ENCODE results near the gene LIX1. TPM values are rescaled to one million over a fixed set of nuclear protein-coding genes. Genes with fewer than 3 reads are reported as not detected.

Gene LIX1
- total RNA-seq, 1 donor, result under 0.01 TPM

GRCh38 chr5:97111004-97111403 is 31.4 kb downstream of the LIX1 start:
- H3K4me3 ChIP-seq (ENCODE audit: low read depth, low read length), result no peak overlapping the region
- no peak for TF ChIP-seq CTCF (IDR thresholded peaks at IDR 0.05; ENCODE audit: insufficient read depth, low read depth, low read length)
- no peak for DNase-seq (ENCODE audit: low read depth)

- no peak for DNase-seq (ENCODE audit: low read depth)
- H3K4me3 ChIP-seq (ENCODE audit: low read depth, low read length), result no peak overlapping the region
- no peak for TF ChIP-seq CTCF (IDR thresholded peaks at IDR 0.05; ENCODE audit: insufficient read depth, low read depth, low read length)
Observed at GRCh38 chr5:97107318-97107717, 35.1 kb downstream of the LIX1 start.

GRCh38 chr5:97106216-97106581 is 36.2 kb downstream of the LIX1 start:
- H3K4me3 ChIP-seq (ENCODE audit: low read depth, low read length), result no peak overlapping the region
- no peak for TF ChIP-seq CTCF (IDR thresholded peaks at IDR 0.05; ENCODE audit: insufficient read depth, low read depth, low read length)
- no peak for DNase-seq (ENCODE audit: low read depth)

- DNase-seq (ENCODE audit: low read depth), result no peak
- H3K4me3 ChIP-seq (ENCODE audit: low read depth, low read length), result no peak overlapping the region
- TF ChIP-seq CTCF (IDR thresholded peaks at IDR 0.05; ENCODE audit: insufficient read depth, low read depth, low read length), result no peak
Observed at GRCh38 chr5:97105501-97106215, 36.8 kb downstream of the LIX1 start.

GRCh38 chr5:97102010-97102470 is 40.4 kb downstream of the LIX1 start:
- no peak overlapping the region for H3K4me3 ChIP-seq (ENCODE audit: low read depth, low read length)
- TF ChIP-seq CTCF (IDR thresholded peaks at IDR 0.05; ENCODE audit: insufficient read depth, low read depth, low read length), result no peak
- no peak for DNase-seq (ENCODE audit: low read depth)

GRCh38 chr5:97101189-97101910 is 41.1 kb downstream of the LIX1 start:
- H3K4me3 ChIP-seq (ENCODE audit: low read depth, low read length), result no peak overlapping the region
- no peak for DNase-seq (ENCODE audit: low read depth)
- TF ChIP-seq CTCF (IDR thresholded peaks at IDR 0.05; ENCODE audit: insufficient read depth, low read depth, low read length), result no peak

Data from fibroblast of villous mesenchyme (primary cell).